DOHH2 (cell line): ENCODE measurements around the gene WDR33.

Experiments used
- EZH2phosphoT487 ChIP-seq: fragments of 200-600 bp; sonication (generic); IDR thresholded peaks from 2 replicates; pipeline ENCODE4 v1.6.1; 2017; ENCODE audit warnings: borderline replicate concordance, mild to moderate bottlenecking, antibody characterized with exemption, low read length, moderate library complexity, mixed read lengths
- TF ChIP-seq, protein P1 (sequence below): fragments of 200-600 bp; sonication (generic); IDR thresholded peaks from one replicate; pipeline ENCODE4 v1.5.1; 2014; ENCODE audit warnings: antibody characterized with exemption, mild to moderate bottlenecking, low read depth, low read length; ENCODE audit not compliant: poor library complexity, severe bottlenecking

DNA sequence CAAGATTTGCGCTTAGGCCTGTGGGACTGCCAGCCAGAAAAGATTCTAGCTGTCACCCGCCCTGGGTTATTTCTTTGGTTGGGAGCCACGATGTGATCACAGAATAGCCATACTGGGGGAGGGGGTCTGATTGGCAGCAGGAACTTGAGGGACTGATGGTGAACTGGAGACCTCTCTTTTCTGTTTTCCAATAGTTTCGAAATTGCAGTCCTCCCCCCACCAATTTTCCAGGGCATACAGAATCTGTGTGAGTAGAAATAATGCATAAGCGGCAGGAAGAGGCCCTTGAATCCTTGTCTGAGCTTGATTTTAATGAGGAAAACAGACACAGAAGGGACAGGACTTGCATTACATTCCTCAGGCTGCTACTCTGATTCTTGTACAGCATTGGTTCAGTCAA is 49.2 kb upstream of the WDR33 start:
- TF ChIP-seq, protein P1, sequence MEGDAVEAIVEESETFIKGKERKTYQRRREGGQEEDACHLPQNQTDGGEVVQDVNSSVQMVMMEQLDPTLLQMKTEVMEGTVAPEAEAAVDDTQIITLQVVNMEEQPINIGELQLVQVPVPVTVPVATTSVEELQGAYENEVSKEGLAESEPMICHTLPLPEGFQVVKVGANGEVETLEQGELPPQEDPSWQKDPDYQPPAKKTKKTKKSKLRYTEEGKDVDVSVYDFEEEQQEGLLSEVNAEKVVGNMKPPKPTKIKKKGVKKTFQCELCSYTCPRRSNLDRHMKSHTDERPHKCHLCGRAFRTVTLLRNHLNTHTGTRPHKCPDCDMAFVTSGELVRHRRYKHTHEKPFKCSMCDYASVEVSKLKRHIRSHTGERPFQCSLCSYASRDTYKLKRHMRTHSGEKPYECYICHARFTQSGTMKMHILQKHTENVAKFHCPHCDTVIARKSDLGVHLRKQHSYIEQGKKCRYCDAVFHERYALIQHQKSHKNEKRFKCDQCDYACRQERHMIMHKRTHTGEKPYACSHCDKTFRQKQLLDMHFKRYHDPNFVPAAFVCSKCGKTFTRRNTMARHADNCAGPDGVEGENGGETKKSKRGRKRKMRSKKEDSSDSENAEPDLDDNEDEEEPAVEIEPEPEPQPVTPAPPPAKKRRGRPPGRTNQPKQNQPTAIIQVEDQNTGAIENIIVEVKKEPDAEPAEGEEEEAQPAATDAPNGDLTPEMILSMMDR: no peak
- TF ChIP-seq EZH2phosphoT487: no peak
